Vagina (tissue), 2 donors: ENCODE data around the gene SGCA. TPM values are rescaled to one million over a fixed set of nuclear protein-coding genes. Genes with fewer than 3 reads are reported as not detected.

Source experiments
- DNase-seq, 2 donors: peaks; one replicate each; pipeline ENCODE4 v3.0.0-alpha.2; 2017; ENCODE audit errors: extremely low spot score in 2 of 2
- H3K27ac ChIP-seq: fragments of 200-600 bp; sonication (generic); one replicate; pipeline ENCODE4 v1.5.1; 2019
- H3K27me3 ChIP-seq: fragments of 200-600 bp; sonication (generic); one replicate; pipeline ENCODE4 v1.5.1; 2019
- H3K36me3 ChIP-seq, 2 donors: fragments of 200-600 bp; sonication (generic); one replicate each; pipeline ENCODE4 v1.5.1; 2017 to 2019
- H3K4me1 ChIP-seq: fragments of 200-600 bp; sonication (generic); one replicate; pipeline ENCODE4 v1.5.1; 2019
- H3K4me3 ChIP-seq, 2 donors: fragments of 200-600 bp; sonication (generic); 1 replicate in 1 of 2; 2 replicates in 1 of 2; pipeline ENCODE4 v1.5.1; 2016 to 2019
- H3K9me3 ChIP-seq: fragments of 200-600 bp; sonication (generic); one replicate; pipeline ENCODE4 v1.5.1; 2019
- CTCF ChIP-seq, 3 experiments: fragments of 450-650 bp in 2 of 3; fragments of 200-600 bp in 1 of 3; sonication (generic) in 1 of 3; IDR thresholded peaks; one replicate each; pipeline ENCODE4 v1.5.1; 2017 to 2019; ENCODE audit warnings: antibody characterized with exemption in 3 of 3, mild to moderate bottlenecking in 2 of 3, moderate library complexity in 2 of 3
- POLR2A ChIP-seq, 2 donors: fragments of 450-650 bp; IDR thresholded peaks; one replicate each; pipeline ENCODE4 v1.6.1; 2017; ENCODE audit warnings: antibody characterized with exemption in 2 of 2, mild to moderate bottlenecking in 2 of 2, moderate library complexity in 2 of 2
- POLR2AphosphoS5 ChIP-seq, 2 donors: sonication (generic); formaldehyde crosslinking; IDR thresholded peaks; one replicate each; pipeline ENCODE4 v1.9.0; 2017; ENCODE audit warnings: antibody characterized with exemption in 2 of 2, mild to moderate bottlenecking in 2 of 2, low read depth in 1 of 2; ENCODE audit not compliant: insufficient read depth in 1 of 2
- intact Hi-C: fragments of 100-400 bp; cut with DNase I; formaldehyde crosslinking; loops from one replicate; pipeline ENCODE4 v1.15.1; 2023
- total RNA-seq: library from RNA; depleted of rRNA; stranded (reverse); fragments of >200 nt; gene quantifications from one replicate; pipeline ENCODE4 v1.2.3, GENCODE V29; 2016

The SGCA gene
- total RNA-seq, 1 donor from 2014 or later: 2.2 TPM

DNA sequence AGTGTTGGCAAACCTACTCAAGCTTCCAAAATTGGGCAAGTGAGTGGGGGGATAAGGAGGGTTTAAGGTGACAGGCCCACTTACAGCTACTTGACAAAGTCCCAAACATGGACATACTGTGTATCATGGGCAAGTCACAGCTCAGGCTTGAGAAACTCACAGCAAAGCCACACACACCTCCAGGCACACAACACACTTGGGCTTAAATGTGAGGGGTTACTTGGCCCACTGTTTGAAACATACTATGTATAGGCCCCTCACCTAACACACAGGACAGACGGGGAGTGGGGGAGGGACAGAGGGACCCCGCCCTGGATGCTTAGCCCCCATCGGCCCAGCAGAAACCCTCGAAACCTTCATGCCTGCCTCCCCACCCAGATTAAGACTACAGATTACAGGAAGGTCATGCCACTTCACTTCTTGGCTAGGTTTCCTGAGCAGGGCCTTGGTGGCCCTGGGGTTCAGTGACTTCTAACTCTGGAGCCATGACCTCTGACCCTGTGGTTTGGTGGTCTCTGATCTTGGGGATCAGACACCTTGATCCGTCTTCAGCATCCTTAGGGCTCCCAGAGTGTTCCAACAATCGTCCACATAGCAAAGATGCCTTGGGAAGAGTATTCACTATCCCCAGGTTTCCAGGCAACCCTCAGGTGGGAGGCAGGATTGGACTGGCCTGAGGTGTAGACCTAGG lies 33.6 kb upstream of the SGCA start:
- Histone ChIP-seq H3K4me1 (peaks cover 47% of the 10 kb centered on the region), H3K36me3 (peaks cover 0 to 31% of the 10 kb centered on the region in 2 donors), H3K27ac (no peak overlapping the region), H3K4me3 (no peak overlapping the region), H3K9me3 (no peaks in the 10 kb centered on the region), H3K27me3 (no peaks in the 10 kb centered on the region)
- DNase-seq: no peak
- TF ChIP-seq POLR2AphosphoS5 (IDR thresholded peaks at IDR 0.05; ENCODE audit: insufficient read depth in 1 of 2, low read depth in 1 of 2) (no peak), CTCF (IDR thresholded peaks at IDR 0.05) (no peak), POLR2A (IDR thresholded peaks at IDR 0.05) (no peak)
- intact Hi-C loops: no loop called here

GRCh38 chr17:50133028-50133768 lies 32.6 kb upstream of the SGCA start:
- intact Hi-C loops: no loop called here
- TF ChIP-seq CTCF (IDR thresholded peaks at IDR 0.05) (no peak), POLR2A (IDR thresholded peaks at IDR 0.05) (no peak), POLR2AphosphoS5 (IDR thresholded peaks at IDR 0.05; ENCODE audit: insufficient read depth in 1 of 2, low read depth in 1 of 2) (no peak)
- Histone ChIP-seq H3K4me1 (peaks cover 42% of the 10 kb centered on the region), H3K4me3 (no peak overlapping the region), H3K36me3 (peaks cover 0 to 38% of the 10 kb centered on the region in 2 donors), H3K9me3 (no peaks in the 10 kb centered on the region), H3K27me3 (no peaks in the 10 kb centered on the region), H3K27ac (peak overlapping the region; percentile 52)
- no peak for DNase-seq

GRCh38 chr17:50133769-50134099 lies 32.1 kb upstream of the SGCA start:
- Histone ChIP-seq H3K27ac (peak overlapping the region; percentile 52), H3K4me1 (peaks cover 37% of the 10 kb centered on the region), H3K9me3 (no peaks in the 10 kb centered on the region), H3K27me3 (no peaks in the 10 kb centered on the region), H3K36me3 (peaks cover 0 to 43% of the 10 kb centered on the region in 2 donors), H3K4me3 (no peak overlapping the region)
- intact Hi-C loops: no loop called here
- no peak for DNase-seq
- TF ChIP-seq POLR2A (IDR thresholded peaks at IDR 0.05) (no peak), POLR2AphosphoS5 (IDR thresholded peaks at IDR 0.05; ENCODE audit: insufficient read depth in 1 of 2, low read depth in 1 of 2) (no peak), CTCF (IDR thresholded peaks at IDR 0.05) (no peak)

DNA sequence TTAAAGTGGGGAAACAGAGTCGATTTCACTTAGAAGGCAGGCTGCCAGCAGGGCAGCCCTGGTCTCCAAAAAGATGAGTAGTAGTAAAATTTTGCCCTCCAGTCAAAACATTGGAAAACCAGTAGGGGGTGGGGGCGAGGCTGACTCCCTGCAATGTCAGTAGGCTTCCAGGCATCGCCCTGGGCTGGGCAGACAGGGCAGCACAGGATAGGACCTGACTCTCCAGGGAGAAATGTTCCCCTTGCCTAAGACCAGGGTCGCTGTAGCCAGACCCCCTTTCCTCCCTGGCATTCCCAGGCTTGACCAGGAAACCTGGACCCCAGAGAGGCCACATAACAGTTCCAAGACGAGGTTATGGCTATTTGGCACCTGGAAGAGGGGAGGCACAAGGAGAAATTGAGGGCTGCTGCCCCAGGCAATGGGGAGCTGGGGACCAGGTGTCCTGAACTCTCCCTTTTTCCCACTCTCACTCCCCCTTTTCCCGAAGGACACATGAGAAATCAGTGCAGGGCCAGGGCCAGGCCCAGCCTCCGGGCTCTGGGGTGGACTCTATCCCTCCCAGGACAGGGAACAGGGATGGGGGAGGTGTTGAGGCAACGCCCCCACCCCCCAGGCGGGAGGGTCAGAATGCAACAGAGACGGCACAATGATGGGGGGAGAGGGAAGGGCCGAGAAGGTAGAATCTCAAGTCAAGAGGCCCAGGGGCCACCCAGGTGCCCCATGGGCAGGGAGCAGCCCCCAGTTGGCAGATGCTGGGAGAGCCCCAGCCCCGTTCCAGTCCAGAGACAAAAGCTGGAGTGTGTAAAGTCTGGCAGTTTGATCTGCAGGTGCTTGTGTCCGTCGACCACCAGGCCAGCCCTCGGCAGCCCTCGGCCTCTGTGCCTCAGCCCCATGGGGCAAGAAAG lies 31.3 kb upstream of the SGCA start:
- TF ChIP-seq POLR2AphosphoS5 (IDR thresholded peaks at IDR 0.05; ENCODE audit: insufficient read depth in 1 of 2, low read depth in 1 of 2) (no peak), POLR2A (IDR thresholded peaks at IDR 0.05) (no peak), CTCF (IDR thresholded peaks at IDR 0.05) (no peak)
- Histone ChIP-seq H3K27me3 (no peaks in the 10 kb centered on the region), H3K4me3 (no peak overlapping the region), H3K27ac (no peak overlapping the region), H3K36me3 (peaks cover 0 to 51% of the 10 kb centered on the region in 2 donors), H3K9me3 (no peaks in the 10 kb centered on the region), H3K4me1 (peaks cover 30% of the 10 kb centered on the region)
- DNase-seq: no peak
- intact Hi-C loops: no loop called here
